Endothelial cell of umbilical vein (primary cell): ENCODE measurements around the gene MAP7D2. TPM values are rescaled to one million over a fixed set of nuclear protein-coding genes. Genes with fewer than 3 reads are reported as not detected.

ENCODE experiments used
- microRNA counts: library from miRNA; unstranded; fragments of <30 nt; microRNA quantifications from one replicate; lab custom pipeline; 2016
- microRNA-seq: library from miRNA; unstranded; fragments of <30 nt; microRNA quantifications from one replicate; pipeline ENCODE4 v1.2.0, GENCODE V29; 2021; ENCODE audit warnings: borderline number of aligned reads, borderline replicate concordance
- polyA plus RNA-seq, 4 experiments: library from polyadenylated mRNA; depleted of rRNA in 3 of 4; stranded (reverse) in 3 of 4; unstranded in 1 of 4; fragments of >200 nt; gene quantifications; 2 replicates each; pipeline versions ENCODE4 v1.2.1 to v1.2.3, GENCODE V29; 2011 to 2012; ENCODE audit warnings: missing spikeins in 1 of 4
- small RNA-seq: library from RNA; depleted of rRNA; stranded (forward); fragments of <200 nt; gene quantifications from one replicate; pipeline ENCODE3, GENCODE V24; 2012; ENCODE audit warnings: low replicate concordance, low read depth; ENCODE audit not compliant: insufficient read depth, insufficient read length
- total RNA-seq: library from RNA; stranded (reverse); gene quantifications from 2 replicates; pipeline ENCODE4 v1.2.3, GENCODE V29; 2021

Gene MAP7D2
- total and polyA plus RNA-seq, 2 donors (not counting 3 experiments of a cell fraction or from before 2014, with no cell fraction given): 0.08 to 0.15 TPM

MicroRNAs within 50 kb of the gene (microRNA counts, 767-probe panel; counts per million panel counts)
- microRNA hsa-miR-23c (lab: Ali Mortazavi, UCI): 723 counts per million, percentile 96 among the panel's probes with 10 or more counts

Small RNA genes lying within 50 kb of the gene (microRNA-seq; reads per million reads assigned to microRNA genes)
- gene MIR23C: 2.7 reads per million

Small RNA genes lying within 50 kb of the gene (small RNA-seq; reads per million reads assigned to genes)
- gene MIR23C (not detected), gene RF00019 (not detected), gene RF00493 (not detected), gene RF00494 (not detected)

Other genes with a start within 250 kb of the MAP7D2 start
- 17.2 and 18.4 TPM in 2 replicates for gene SH3KBP1, start 229.3 kb downstream of the MAP7D2 start, total RNA-seq
- gene SH3KBP1, start 229.3 kb downstream of the MAP7D2 start, polyA plus RNA-seq: 4.0 and 5.3 TPM in 2 replicates
- gene BCLAF3, start 125.8 kb downstream of the MAP7D2 start, total RNA-seq: 5.0 and 5.1 TPM in 2 replicates
- 0.40 and 5.1 TPM in 2 replicates for gene BCLAF3, start 125.8 kb downstream of the MAP7D2 start, polyA plus RNA-seq
- gene EIF1AX, start 24.9 kb upstream of the MAP7D2 start, total RNA-seq: 89.4 and 94.7 TPM in 2 replicates
- gene EIF1AX, start 24.9 kb upstream of the MAP7D2 start, polyA plus RNA-seq: 7.9 and 12.8 TPM in 2 replicates
- 61.6 and 63.6 TPM in 2 replicates for gene RPS6KA3, start 150.0 kb upstream of the MAP7D2 start, total RNA-seq
- gene RPS6KA3, start 150.0 kb upstream of the MAP7D2 start, polyA plus RNA-seq: 24.4 and 27.7 TPM in 2 replicates